HAP-1 (cell line): Measurements from ENCODE around the gene ESR2.

Experiments
- DNase-seq, 2 experiments: peaks; one replicate each; pipeline ENCODE4 v3.0.0-alpha.2; 2016 to 2020; ENCODE audit warnings: low spot score in 2 of 2
- H3K27me3 ChIP-seq: fragments of 250-450 bp; sonication (Bioruptor Pico); 2 replicates; pipeline ENCODE4 v1.5.1; 2020; ENCODE audit warnings: low read depth, mild to moderate bottlenecking, moderate library complexity
- H3K36me3 ChIP-seq: fragments of 250-450 bp; sonication (Bioruptor Pico); replicated peaks from 2 replicates; pipeline ENCODE4 v1.5.1; 2020; ENCODE audit warnings: mild to moderate bottlenecking
- H3K4me1 ChIP-seq: fragments of 250-450 bp; sonication (Bioruptor Pico); 2 replicates; pipeline ENCODE4 v1.5.1; 2020; ENCODE audit warnings: mild to moderate bottlenecking
- H3K4me3 ChIP-seq: fragments of 250-450 bp; sonication (Bioruptor Pico); 2 replicates; pipeline ENCODE4 v1.5.1; 2020; ENCODE audit warnings: mild to moderate bottlenecking, moderate library complexity
- H3K9me3 ChIP-seq: fragments of 250-450 bp; sonication (Bioruptor Pico); 2 replicates; pipeline ENCODE4 v1.5.1; 2020; ENCODE audit warnings: mild to moderate bottlenecking, moderate library complexity
- in situ Hi-C: fragments of 300-500 bp; cut with MboI; formaldehyde crosslinking; loops from 3 replicates; pipeline ENCODE4 v1.14.3; 2020; ENCODE audit warnings: low sequenced_read_pairs, inconsistent platforms, mixed read lengths

The ESR2 gene

DNA sequence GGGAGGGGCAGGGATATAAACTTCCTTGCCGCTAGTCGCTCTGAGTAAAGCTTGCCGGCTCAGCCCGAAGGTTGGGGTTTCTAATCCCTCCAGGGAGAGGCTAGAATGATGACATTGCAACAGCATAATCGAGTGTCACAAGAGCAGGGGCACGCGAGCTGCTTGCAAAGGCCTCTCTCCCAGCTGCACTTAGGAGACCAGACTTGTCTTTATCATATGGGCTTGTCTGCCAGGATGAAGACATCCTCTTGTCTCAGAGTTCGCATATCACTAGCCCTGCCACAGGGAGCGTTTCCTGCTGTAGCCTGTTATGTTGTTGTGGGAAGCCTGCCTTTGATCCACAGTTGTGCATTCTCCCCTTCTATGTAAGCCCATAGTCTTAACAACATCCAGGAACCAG, 180.0 kb downstream of the ESR2 start:
- H3K9me3 ChIP-seq: no peaks in the 10 kb centered on the region
- DNase-seq: no peak

DNA sequence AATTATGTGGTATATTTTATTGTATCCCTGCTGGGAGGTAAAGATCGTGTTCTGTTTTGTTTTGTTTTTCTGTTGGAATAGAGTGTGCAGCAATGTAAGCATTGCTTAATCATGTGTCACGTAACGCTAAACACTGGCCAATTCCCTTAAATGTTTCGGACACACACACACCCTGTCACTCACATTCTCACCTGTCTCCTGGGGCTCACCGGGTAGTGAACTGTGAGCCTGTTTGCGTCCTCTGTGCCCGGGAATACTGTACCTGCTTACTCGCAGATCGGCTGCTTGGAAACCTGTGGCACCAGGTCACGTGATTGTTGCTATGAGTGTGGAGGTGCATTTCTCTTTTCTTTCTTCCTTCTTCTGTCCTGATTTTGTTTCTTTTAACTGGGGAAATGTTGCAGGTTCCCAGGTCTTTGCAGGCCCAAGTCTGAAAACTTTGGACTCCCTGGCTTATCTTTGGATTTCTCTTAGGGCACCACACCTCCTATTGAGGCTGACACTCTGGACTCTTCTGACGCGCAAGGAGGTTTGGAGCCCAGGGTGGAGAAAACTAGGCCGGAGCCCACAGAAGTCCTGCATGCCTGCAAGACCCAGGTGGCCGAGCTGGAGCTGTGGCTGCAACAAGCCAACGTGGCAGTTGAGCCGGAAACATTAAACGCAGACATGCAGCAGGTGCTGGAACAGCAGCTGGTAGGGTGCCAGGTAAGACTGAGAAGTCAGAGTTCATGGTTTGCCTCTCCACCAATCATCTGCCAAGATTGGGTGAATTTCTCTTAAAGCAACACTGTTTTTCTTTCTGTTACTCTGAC, 181.1 kb downstream of the ESR2 start:
- in situ Hi-C loops: no loop called here
- no peaks in the 10 kb centered on the region for H3K27me3 ChIP-seq
- H3K4me1 ChIP-seq: no peaks in the 10 kb centered on the region
- H3K9me3 ChIP-seq: no peaks in the 10 kb centered on the region
- H3K36me3 ChIP-seq: no peaks in the 10 kb centered on the region; the same call in none of the 2 replicates
- DNase-seq: no peak
- H3K4me3 ChIP-seq: no peak overlapping the region

More for the DNA sequence above, 180.0 kb downstream of the ESR2 start:
- in situ Hi-C loops: no loop called here
- no peaks in the 10 kb centered on the region for H3K4me1 ChIP-seq
- no peaks in the 10 kb centered on the region; the same call in none of the 2 replicates for H3K36me3 ChIP-seq
- H3K4me3 ChIP-seq: no peak overlapping the region
- no peaks in the 10 kb centered on the region for H3K27me3 ChIP-seq

DNA sequence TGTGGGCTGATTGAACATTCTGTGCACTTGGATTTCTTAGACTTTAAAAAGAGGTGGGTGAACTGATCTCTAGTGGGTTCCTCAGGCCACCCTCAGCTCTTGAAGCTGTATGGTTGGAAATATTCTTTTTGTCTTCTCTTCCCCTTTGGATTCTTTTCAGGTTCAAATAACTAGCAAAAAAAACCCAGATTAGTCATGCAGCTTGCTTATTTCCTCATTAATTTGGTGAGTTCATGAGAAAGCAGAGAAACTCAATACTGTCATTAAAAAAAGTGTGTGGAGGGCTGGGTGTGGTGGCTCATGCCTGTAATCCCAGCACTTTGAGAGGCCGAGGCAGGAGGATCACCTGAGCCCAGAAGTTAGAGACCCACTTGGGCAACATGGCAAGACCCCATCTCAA, 183.4 kb downstream of the ESR2 start:
- in situ Hi-C loops: no loop called here

DNA sequence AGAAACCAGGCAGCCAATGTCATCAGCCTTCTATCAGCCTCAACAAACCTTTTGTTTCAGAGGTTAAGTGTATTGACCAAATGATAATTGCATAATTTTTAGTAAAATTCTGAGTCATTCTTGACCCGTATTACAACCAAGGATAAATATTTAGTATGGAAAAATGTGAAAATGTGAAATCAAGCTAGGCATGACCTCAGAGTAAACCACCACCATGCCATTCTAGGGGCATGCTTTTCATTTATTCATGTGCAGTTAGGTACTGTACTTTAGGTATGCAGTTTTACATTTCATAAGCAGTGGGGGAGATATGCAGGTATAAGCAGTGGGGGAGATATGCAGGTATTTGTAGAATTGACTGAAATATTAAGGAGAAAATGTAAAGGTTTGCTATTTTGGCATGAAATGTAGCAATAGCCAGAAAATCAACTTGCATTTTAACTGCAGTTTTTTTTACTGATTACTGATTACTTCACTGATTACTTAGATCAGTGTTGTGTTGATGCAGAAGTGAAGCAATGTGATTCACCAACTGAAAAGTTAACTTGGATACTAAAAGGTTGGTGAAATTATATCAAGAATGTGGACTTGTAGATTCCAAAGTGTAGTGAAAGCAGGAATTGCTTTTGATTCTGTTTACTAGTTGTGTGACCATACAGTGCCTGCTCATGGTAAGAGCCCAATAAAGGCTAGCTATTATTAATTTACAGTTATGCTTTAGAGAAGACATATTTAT, 184.2 kb downstream of the ESR2 start:
- Histone ChIP-seq H3K36me3 (no peaks in the 10 kb centered on the region; the same call in none of the 2 replicates), H3K4me1 (no peaks in the 10 kb centered on the region)
- in situ Hi-C loops: no loop called here

More for the DNA sequence above, 183.4 kb downstream of the ESR2 start:
- Histone ChIP-seq H3K4me1 (no peaks in the 10 kb centered on the region), H3K4me3 (no peak overlapping the region), H3K27me3 (no peaks in the 10 kb centered on the region), H3K9me3 (no peaks in the 10 kb centered on the region), H3K36me3 (no peaks in the 10 kb centered on the region; the same call in none of the 2 replicates)
- DNase-seq: no peak

DNA sequence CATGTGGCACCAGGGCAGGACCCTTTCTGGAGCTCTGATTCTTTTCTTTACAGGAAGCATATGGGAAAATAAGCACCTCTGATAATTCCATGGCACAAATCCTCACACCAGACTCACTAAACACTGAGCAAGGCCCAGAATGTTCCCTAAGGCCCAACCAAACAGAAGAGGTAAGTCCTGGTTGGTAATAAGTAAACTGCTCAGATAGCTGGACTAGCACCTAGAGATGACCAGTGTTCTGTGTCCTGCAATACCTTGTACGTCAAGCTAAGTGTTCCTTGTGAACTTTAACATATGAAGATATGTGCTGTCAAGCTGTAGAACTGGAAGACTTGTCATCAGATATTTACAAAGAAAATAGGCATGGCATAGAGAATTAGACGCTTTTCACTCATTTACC, 186.7 kb downstream of the ESR2 start:
- Histone ChIP-seq H3K27me3 (no peaks in the 10 kb centered on the region), H3K9me3 (no peaks in the 10 kb centered on the region), H3K4me1 (peaks cover 3% of the 10 kb centered on the region), H3K4me3 (no peak overlapping the region), H3K36me3 (no peaks in the 10 kb centered on the region)
- in situ Hi-C loops: no loop called here
- DNase-seq: no peak

More for the DNA sequence above, 184.2 kb downstream of the ESR2 start:
- H3K4me3 ChIP-seq: no peak overlapping the region
- H3K27me3 ChIP-seq: no peaks in the 10 kb centered on the region
- H3K9me3 ChIP-seq: no peaks in the 10 kb centered on the region
- no peak for DNase-seq

DNA sequence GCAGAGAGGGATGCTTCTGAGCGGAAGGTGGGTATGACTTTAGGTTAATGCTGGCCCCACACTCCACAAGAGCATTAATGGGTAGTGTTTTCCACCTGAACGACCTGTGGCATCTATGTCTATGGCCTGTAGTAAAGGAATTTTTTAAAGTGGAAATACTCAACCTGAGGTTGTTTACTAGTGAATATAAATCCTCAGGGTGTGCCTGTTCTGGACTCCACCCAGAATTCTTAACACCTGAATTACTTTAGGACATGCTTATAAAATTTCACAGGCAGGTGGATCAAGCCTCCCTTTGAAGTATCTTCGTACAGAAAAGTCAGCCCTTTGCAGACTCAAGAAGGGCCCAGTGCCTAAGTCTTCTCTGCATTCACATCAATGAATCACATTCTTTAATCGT, 196.1 kb downstream of the ESR2 start:
- no peaks in the 10 kb centered on the region for H3K27me3 ChIP-seq
- peaks cover 3% of the 10 kb centered on the region; the same call in 1 of the 2 replicates for H3K4me1 ChIP-seq
- H3K9me3 ChIP-seq: no peaks in the 10 kb centered on the region
- H3K36me3 ChIP-seq: no peaks in the 10 kb centered on the region
- DNase-seq: no peak
- H3K4me3 ChIP-seq: no peak overlapping the region
- in situ Hi-C loops: no loop called here

DNA sequence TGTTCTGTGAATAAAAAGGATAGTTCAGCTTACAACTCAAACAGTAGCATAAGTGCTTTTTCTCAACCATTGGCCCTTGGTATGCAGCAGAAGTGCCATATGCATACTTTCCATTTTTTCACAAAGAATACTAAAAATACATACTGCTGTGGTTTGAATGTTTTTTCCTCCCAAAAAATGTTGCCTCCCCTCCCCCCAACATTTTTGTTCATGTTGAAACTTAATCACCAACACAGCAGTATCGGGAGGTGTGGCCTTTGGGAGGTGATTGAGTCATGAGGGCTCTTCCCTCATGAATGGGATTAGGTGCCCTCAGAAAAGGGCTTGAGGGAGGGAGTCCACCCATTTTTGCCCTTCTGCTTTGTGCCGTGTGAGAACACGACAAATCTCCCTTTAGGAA, 198.6 kb downstream of the ESR2 start:
- Histone ChIP-seq H3K9me3 (no peaks in the 10 kb centered on the region), H3K4me1 (peaks cover 4% of the 10 kb centered on the region), H3K36me3 (no peaks in the 10 kb centered on the region; the same call in 1 of the 2 replicates), H3K4me3 (no peak overlapping the region), H3K27me3 (no peaks in the 10 kb centered on the region)
- no peak for DNase-seq
- in situ Hi-C loops: no loop called here

DNA sequence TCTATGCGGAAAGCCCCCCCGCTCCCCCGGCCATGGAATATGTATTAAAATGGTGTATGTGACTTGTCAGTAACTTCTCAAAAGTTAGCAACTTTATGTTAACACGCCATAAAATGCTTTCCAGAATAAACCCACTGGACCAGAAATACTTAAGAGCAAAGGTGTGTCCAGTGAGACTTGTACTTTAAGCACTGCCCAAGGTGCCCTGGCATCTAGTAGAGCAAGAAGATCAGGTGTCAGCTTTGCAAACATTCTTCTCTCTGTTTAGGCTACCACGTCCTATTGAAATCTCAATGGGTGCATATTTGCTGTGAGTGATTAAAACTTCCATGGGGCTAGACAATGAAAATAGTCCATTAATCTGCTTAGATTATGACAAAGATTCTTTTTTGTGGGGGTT, 201.2 kb downstream of the ESR2 start:
- Histone ChIP-seq H3K4me1 (peaks cover 14% of the 10 kb centered on the region), H3K4me3 (no peak overlapping the region), H3K27me3 (no peaks in the 10 kb centered on the region), H3K36me3 (no peaks in the 10 kb centered on the region; the same call in 1 of the 2 replicates), H3K9me3 (no peaks in the 10 kb centered on the region)
- in situ Hi-C loops: no loop called here
- DNase-seq: peak in 1 of 2 experiments; percentile 43

DNA sequence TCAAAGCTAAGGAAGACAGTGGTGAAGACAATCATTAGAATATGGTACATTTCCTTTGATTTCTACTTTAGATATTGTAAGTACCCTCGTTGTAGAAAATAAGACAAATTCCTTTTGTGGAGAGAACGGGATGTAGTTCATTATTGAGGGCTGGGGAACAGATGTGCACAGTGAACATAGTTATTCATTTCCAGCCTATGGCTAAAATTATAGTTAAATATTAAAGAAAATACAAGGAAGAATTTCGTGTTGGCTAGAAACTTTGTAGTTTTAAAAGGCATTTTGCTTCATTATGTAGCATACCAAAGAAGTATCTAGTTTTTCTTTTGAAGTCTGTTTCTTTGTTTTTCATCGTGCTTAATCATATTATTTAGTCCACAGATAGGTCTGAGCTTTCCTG, 201.8 kb downstream of the ESR2 start:
- H3K36me3 ChIP-seq: no peaks in the 10 kb centered on the region; the same call in 1 of the 2 replicates
- in situ Hi-C loops: no loop called here

DNA sequence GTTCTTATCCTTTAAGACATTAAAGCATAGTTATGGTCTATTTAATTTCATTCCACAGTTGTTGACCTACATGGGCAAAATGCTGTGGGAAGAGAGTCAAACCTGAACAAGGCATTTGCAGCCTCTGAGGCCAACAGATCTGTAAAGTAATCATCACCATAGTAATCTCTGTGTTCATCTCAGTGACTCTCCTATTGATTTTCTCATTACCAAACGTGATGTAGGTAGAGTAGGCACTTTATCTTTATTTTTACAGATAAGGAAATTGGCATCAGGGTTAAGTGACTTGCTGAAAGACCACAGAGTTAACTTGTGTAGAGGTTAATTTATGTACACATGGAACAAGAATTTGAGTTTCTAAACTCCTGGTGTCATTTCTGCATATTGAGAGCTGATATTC, 203.0 kb downstream of the ESR2 start:
- Histone ChIP-seq H3K4me1 (peaks cover 14% of the 10 kb centered on the region), H3K9me3 (no peaks in the 10 kb centered on the region), H3K27me3 (no peaks in the 10 kb centered on the region), H3K36me3 (no peaks in the 10 kb centered on the region; the same call in 1 of the 2 replicates), H3K4me3 (no peak overlapping the region)
- in situ Hi-C loops: no loop called here
- no peak for DNase-seq

More for the DNA sequence above, 201.8 kb downstream of the ESR2 start:
- DNase-seq: no peak
- peaks cover 14% of the 10 kb centered on the region for H3K4me1 ChIP-seq
- no peaks in the 10 kb centered on the region for H3K9me3 ChIP-seq
- no peaks in the 10 kb centered on the region for H3K27me3 ChIP-seq
- no peak overlapping the region for H3K4me3 ChIP-seq

DNA sequence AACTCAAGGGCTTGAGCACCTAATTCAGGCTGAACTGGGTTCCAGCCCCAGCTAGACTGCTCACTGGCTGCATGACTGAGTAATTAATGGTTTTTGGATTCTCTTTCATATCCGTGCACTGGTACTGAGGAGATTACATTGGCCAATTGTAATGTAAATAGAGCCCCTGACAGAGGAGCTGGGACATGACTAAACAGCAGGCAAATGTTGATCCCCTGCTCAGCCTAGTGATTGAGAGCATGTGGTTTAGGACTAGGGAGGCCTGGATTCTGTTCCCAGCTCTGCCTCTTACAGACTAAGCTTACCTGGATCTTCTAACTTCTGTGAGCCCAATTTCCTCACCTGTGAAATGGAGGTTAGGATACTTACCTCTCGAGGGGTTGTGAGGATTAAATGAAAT, 204.3 kb downstream of the ESR2 start:
- in situ Hi-C loops: no loop called here
- Histone ChIP-seq H3K4me3 (no peak overlapping the region), H3K4me1 (peaks cover 14% of the 10 kb centered on the region), H3K27me3 (no peaks in the 10 kb centered on the region), H3K36me3 (no peaks in the 10 kb centered on the region; the same call in 1 of the 2 replicates), H3K9me3 (no peaks in the 10 kb centered on the region)
- DNase-seq: peak; percentile 77 to 97

DNA sequence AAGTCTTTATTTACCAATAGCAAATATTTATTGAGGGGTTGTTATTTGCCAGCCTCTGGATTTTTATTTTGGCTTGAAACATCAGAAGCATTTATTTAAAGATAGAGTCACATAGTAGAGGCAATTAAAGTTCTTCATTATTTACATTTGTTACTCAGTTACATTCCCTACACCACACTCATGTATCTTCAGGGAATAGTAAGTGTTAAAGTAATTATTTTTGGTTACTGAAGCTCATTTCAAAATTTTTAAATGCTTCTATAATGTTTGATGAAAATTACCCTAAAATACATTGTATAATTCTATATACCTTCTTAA, 205.6 kb downstream of the ESR2 start:
- peaks cover 14% of the 10 kb centered on the region for H3K4me1 ChIP-seq
- no peaks in the 10 kb centered on the region for H3K9me3 ChIP-seq
- in situ Hi-C loops: no loop called here
- H3K27me3 ChIP-seq: no peaks in the 10 kb centered on the region
- no peak overlapping the region for H3K4me3 ChIP-seq
- no peaks in the 10 kb centered on the region; the same call in 1 of the 2 replicates for H3K36me3 ChIP-seq
- DNase-seq: no peak

DNA sequence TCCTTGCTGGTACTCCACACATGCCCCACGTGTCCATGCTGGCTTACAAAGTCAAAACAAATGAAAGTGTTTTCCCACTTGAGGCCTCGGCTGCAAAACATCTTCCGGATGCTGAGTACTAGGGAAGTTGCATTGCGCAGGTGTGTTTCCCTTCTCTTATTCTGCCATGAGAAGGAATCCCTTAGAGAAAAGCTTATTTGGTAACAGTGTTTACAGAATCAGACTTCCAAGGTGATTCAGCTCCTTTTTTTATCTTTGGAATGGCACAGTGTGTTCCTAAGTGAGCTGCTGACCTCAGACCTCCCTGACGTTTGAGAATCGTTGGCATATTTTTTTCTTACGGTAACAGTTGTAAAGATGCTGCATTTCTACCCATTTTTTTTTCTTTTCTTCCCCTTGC, 211.3 kb downstream of the ESR2 start:
- in situ Hi-C loops: no loop called here
- Histone ChIP-seq H3K36me3 (no peaks in the 10 kb centered on the region; the same call in 1 of the 2 replicates), H3K27me3 (no peaks in the 10 kb centered on the region), H3K9me3 (no peaks in the 10 kb centered on the region), H3K4me3 (no peak overlapping the region), H3K4me1 (no peaks in the 10 kb centered on the region)
- no peak for DNase-seq

DNA sequence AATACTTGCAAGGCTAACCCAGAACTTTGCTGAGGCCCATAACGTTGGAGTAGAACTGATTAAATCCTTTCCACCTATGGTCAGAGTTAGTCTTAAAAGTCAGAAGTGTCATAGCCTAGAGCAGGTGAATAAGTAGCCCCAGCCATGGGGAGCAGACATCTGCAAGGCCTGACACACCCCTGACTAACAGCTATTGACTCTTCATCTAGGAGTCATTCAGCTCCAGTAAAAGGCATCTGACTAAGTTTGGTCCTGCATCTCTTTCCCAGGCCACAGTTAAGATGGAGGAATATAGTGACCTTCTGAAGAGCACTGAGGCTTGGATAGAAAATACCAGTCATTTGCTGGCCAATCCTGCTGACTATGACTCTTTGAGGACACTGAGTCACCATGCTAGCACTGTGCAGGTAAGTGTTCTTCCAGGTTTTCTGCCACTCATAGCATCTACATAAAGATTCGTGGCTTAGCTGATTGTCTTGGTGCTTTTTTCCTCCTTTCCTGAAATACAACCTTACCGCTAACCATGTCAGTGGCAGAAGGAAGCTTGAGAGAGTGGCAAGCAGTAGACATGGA, 212.9 kb downstream of the ESR2 start:
- in situ Hi-C loops: no loop called here
- no peaks in the 10 kb centered on the region; the same call in 1 of the 2 replicates for H3K36me3 ChIP-seq
- H3K9me3 ChIP-seq: no peaks in the 10 kb centered on the region
- DNase-seq: no peak
- H3K27me3 ChIP-seq: no peaks in the 10 kb centered on the region
- no peak overlapping the region for H3K4me3 ChIP-seq
- H3K4me1 ChIP-seq: peaks cover 1% of the 10 kb centered on the region
